Heart left ventricle (tissue), 13 donors: ENCODE results near the gene GJA8.
"Not testable (repeated sequence)": the region's sequence is repeated elsewhere in the genome, so short reads cannot be mapped to it uniquely, and the experiment has no call there.

Source experiments
- CTCF ChIP-seq, 12 donors: fragments of 200-600 bp; sonication (generic) in 4 of 12; IDR thresholded peaks; one replicate each; pipeline versions ENCODE4 v1.5.0 to v1.8.0; 2018 to 2022; ENCODE audit warnings: antibody characterized with exemption in 12 of 12, mild to moderate bottlenecking in 5 of 12
- POLR2A ChIP-seq, 2 donors: fragments of 450-650 bp; IDR thresholded peaks; one replicate each; pipeline ENCODE4 v1.6.1; 2017; ENCODE audit warnings: antibody characterized with exemption in 2 of 2, mild to moderate bottlenecking in 2 of 2, moderate library complexity in 2 of 2
- donor health status: ischemic (EF 13 %, LVEDD 7.1; RV severe dilation, severe dysfunction).
- donor health status: DM: no; HTN: yes; CAD: no.
- donor health status: DM: no; HTN: no; CAD: no.
- donor health status: ischemic (EF 25% LVEDD 6.9; RV normal size, moderate dysfunction).
- donor health status: ischemic (EF 25% LVEDD 5.7; RV mildly dilated, moderate dysfunction).
- donor health status: ischemic (EF 35%, LVEDD 5.7; RV mildly dilated, moderate dysfunction).
- donor health status: nonischemic (EF 11% LVEDD 7.7; RV severe dilation, severe dysfunction).
- donor health status: DM: yes; HTN: yes; CAD: no.
- donor health status: PGD.
- donor health status: ischemic (EF 29% LVEDD 5.4; RV normal size, mild dysfunction).
- donor health status: nonischemic (EF 23%, LVEDD 6.1; RV moderate dilation, normal function).

- not testable (repeated sequence) for TF ChIP-seq CTCF, POLR2A (IDR thresholded peaks at IDR 0.05)
Observed at GRCh38 chr1:147942563-147942962, 40.0 kb downstream of the GJA8 start.
